GM12878 (cell line): Measurements from ENCODE around the gene ACTL7A. TPM values are rescaled to one million over a fixed set of nuclear protein-coding genes. Genes with fewer than 3 reads are reported as not detected.

ENCODE experiments used
- ATAC-seq: fragments of 200-7000 bp; cut with Tn5 transposase; 3 replicates; pipeline ENCODE4 v1.9.1; 2020; ENCODE audit warnings: mild to moderate bottlenecking, moderate library complexity
- BruUV-seq: library from RNA; stranded (reverse); fragments of 400-500 nt; replicated peaks from 2 replicates; lab custom pipeline; 2021; lab: Mats Ljungman, UMichigan
- CTCF ChIA-PET: fragments of 300-600 bp; sonication (Branson Sonifier 250); formaldehyde crosslinking; extraction: SDS; loops from one replicate; lab custom pipeline; 2021; ENCODE audit warnings: inconsistent platforms; lab: Yijun Ruan, JAX
- POLR2A ChIA-PET: fragments of 350-600 bp; formaldehyde crosslinking; extraction: SDS; loops from one replicate; lab custom pipeline; 2021; ENCODE audit warnings: inconsistent platforms; lab: Charles Lee
- RAD21 ChIA-PET: fragments of 300-600 bp; sonication (Branson Sonifier 250); formaldehyde crosslinking; loops from one replicate; lab custom pipeline; 2023; ENCODE audit warnings: antibody characterized with exemption; ENCODE audit not compliant: unreplicated experiment; lab: Charles Lee
- SMC1A ChIA-PET: fragments of 300-600 bp; sonication (Branson Sonifier 250); formaldehyde crosslinking; loops from one replicate; lab custom pipeline; 2023; ENCODE audit not compliant: unreplicated experiment, uncharacterized antibody; lab: Charles Lee
- DNase-seq: peaks from one replicate; pipeline ENCODE4 v3.0.0-alpha.2; 2011; ENCODE audit warnings: low read depth, low spot score
- FAIRE-seq: peaks from 3 replicates; lab custom pipeline; 2011; peaks lifted over from hg19 to GRCh38; lab: Jason Lieb, UNC
- H2AFZ ChIP-seq: 2 replicates; pipeline ENCODE4 v1.6.0; 2011; ENCODE audit warnings: low read depth, low read length, control low read depth; ENCODE audit not compliant: control insufficient read depth
- H3K27ac ChIP-seq: 2 replicates; pipeline ENCODE4 v1.5.1; 2011; ENCODE audit warnings: control low read depth; ENCODE audit not compliant: control insufficient read depth, insufficient read depth
- H3K27me3 ChIP-seq, 2 experiments: replicated peaks in 1 of 2; 2 replicates each; pipeline versions ENCODE4 v1.6.0 to v1.6.1; 2011; ENCODE audit warnings: low read length in 1 of 2; ENCODE audit not compliant: control insufficient read depth in 2 of 2, insufficient read depth in 2 of 2
- H3K36me3 ChIP-seq, 2 experiments: 2 replicates each; pipeline ENCODE4 v1.5.1; 2011; ENCODE audit warnings: low read length in 1 of 2; ENCODE audit not compliant: control insufficient read depth in 2 of 2, insufficient read depth in 2 of 2
- H3K4me1 ChIP-seq: 2 replicates; pipeline ENCODE4 v1.6.1; 2011; ENCODE audit warnings: mild to moderate bottlenecking, low read length, moderate library complexity, mixed read lengths; ENCODE audit not compliant: control insufficient read depth, insufficient read depth
- H3K4me2 ChIP-seq: 2 replicates; pipeline ENCODE4 v1.6.0; 2011; ENCODE audit warnings: control low read depth; ENCODE audit not compliant: control insufficient read depth, insufficient read depth
- H3K4me3 ChIP-seq: fragments of 200-600 bp; sonication (generic); 2 replicates; pipeline ENCODE4 v1.5.1; 2016
- H3K79me2 ChIP-seq: 2 replicates; pipeline ENCODE4 v1.6.0; 2011; ENCODE audit warnings: low read length; ENCODE audit not compliant: control insufficient read depth, insufficient read depth
- H3K9ac ChIP-seq: 2 replicates; pipeline ENCODE4 v1.8.0; 2011; ENCODE audit warnings: low read length, control low read depth, mixed read lengths; ENCODE audit not compliant: control insufficient read depth, insufficient read depth
- H3K9me3 ChIP-seq: replicated peaks from 3 replicates; pipeline ENCODE4 v1.5.1; 2011; ENCODE audit warnings: mild to moderate bottlenecking, low read length; ENCODE audit not compliant: control insufficient read depth, insufficient read depth
- H4K20me1 ChIP-seq: 2 replicates; pipeline ENCODE4 v1.6.0; 2011; ENCODE audit not compliant: control insufficient read depth, insufficient read depth
- EGR1 ChIP-seq, 2 experiments: IDR thresholded peaks; 1 replicate in 1 of 2; 2 replicates in 1 of 2; pipeline ENCODE4 v1.6.1; 2011 to 2012; ENCODE audit warnings: low read depth in 2 of 2, low read length in 2 of 2, borderline replicate concordance in 1 of 2, mild to moderate bottlenecking in 1 of 2, moderate library complexity in 1 of 2
- HCFC1 ChIP-seq: fragments of 150-350 bp; IDR thresholded peaks from 2 replicates; pipeline ENCODE4 v1.6.1; 2014; ENCODE audit warnings: low read length
- HDAC2 ChIP-seq: fragments of 200-600 bp; sonication (generic); IDR thresholded peaks from 2 replicates; pipeline ENCODE4 v1.6.1; 2017
- KDM1A ChIP-seq: fragments of 200-600 bp; sonication (generic); IDR thresholded peaks from 2 replicates; pipeline ENCODE4 v1.6.1; 2016; ENCODE audit warnings: borderline replicate concordance
- PAX5 ChIP-seq: IDR thresholded peaks from 2 replicates; pipeline ENCODE4 v1.6.1; 2011; ENCODE audit warnings: low read depth, low read length, borderline replicate concordance
- SREBF1 ChIP-seq: IDR thresholded peaks from 2 replicates; pipeline ENCODE4 v1.6.1; 2012; ENCODE audit warnings: mild to moderate bottlenecking, low read length
- SREBF2 ChIP-seq: IDR thresholded peaks from 2 replicates; pipeline ENCODE4 v1.6.1; 2012; ENCODE audit warnings: mild to moderate bottlenecking, low read length
- WGBS: methylation state at CpG from one replicate; pipeline ENCODE4 v1.1.6; 2016; ENCODE audit warnings: low lambda C conversion rate; ENCODE audit not compliant: insufficient replicate concordance, insufficient coverage; ENCODE audit errors: missing lambda C conversion rate; 5-methylcytosine and 5-hydroxymethylcytosine counted together
- in situ Hi-C: fragments of 300-500 bp; cut with MboI; formaldehyde crosslinking; loops from 9 replicates; pipeline ENCODE4 v1.14.3; 2018; ENCODE audit warnings: mixed read lengths
- intact Hi-C: fragments of 100-400 bp; cut with micrococcal nuclease; formaldehyde crosslinking; loops from one replicate; pipeline ENCODE4 v1.14.2; 2022; ENCODE audit not compliant: unreplicated experiment
- polyA plus RNA-seq, 11 experiments: library from polyadenylated mRNA; depleted of rRNA in 4 of 11; unstranded in 6 of 11; stranded (reverse) in 5 of 11; fragments of >200 nt; fragmentation: Nextera tagmentation in 4 of 11; fragmentation: Illumina TruSeq in 1 of 11; extraction: Ambion mirVana in 4 of 11; extraction: Trizol in 1 of 11; gene quantifications; 1 replicate in 1 of 11; 2 replicates in 10 of 11; pipeline versions ENCODE4 v1.2.1 to v1.2.3, GENCODE V29; 2011 to 2016; ENCODE audit warnings: inconsistent platforms in 2 of 11, missing spikeins in 2 of 11, low read depth in 1 of 11
- total RNA-seq, 4 experiments: library from RNA; depleted of rRNA in 3 of 4; stranded (reverse); fragments of >200 nt in 3 of 4; fragmentation: Illumina TruSeq in 1 of 4; extraction: Trizol in 1 of 4; gene quantifications; 2 replicates each; pipeline versions ENCODE4 v1.2.1 to v1.2.3, GENCODE V29; 2013 to 2021
- TF ChIP-seq, protein P1 (sequence below): IDR thresholded peaks from 2 replicates; pipeline ENCODE4 v1.6.1; 2012; ENCODE audit warnings: low read depth, low read length, improper control_type of control experiment
- TF ChIP-seq, protein P2 (sequence below): IDR thresholded peaks from 2 replicates; pipeline ENCODE4 v1.6.1; 2012; ENCODE audit warnings: mild to moderate bottlenecking, low read depth, low read length

The ACTL7A gene
- total and polyA plus RNA-seq, 10 of the 15 experiments (the other 5 are each of a cell fraction or from before 2014, with no cell fraction given) = not detected

DNA sequence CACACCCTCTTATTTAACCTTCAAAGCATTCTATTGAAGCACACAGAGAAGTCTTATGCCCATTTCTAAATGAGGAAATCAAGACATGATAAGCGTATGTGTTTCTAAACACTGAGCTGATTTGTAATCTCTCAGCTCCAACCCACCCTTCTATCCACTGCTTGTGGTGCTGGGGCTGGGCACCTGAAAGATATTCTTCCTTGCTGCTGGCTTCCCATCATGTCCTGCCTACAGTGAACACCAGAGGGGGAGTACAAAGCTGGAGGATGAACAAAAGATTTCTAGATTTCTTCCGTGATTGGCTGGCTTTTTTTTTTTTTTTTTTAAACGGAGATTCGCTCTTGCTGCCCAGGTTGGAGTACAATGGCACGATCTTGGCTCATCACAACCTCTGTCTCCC, 14.4 kb downstream of the ACTL7A start (continued):
- TF ChIP-seq EGR1 (IDR thresholded peaks at IDR 0.05; ENCODE audit: borderline replicate concordance in 1 of 2, low read depth in 2 of 2, low read length in 2 of 2) = no peak
- no peak for TF ChIP-seq KDM1A
- no peak for TF ChIP-seq SREBF2

DNA sequence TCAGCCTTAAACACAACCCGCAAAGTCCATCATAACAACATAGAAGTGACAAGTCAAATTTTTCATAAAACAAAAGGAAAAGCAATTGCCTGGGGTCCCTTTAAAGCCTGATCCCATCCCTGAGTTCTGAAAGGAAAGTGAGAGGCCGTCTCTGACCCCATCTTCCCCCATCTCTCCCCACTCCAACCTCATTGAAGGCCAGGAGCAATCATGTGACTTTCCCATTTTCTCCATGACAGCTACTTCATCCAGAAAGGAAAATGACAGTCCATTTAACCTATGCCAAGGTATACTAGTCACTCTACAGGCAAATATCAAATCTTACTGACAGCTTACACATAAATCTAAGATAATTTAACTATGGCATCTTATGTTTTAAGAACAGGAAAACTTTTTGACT, 15.5 kb downstream of the ACTL7A start:
- TF ChIP-seq PAX5 = no peak
- no peak for TF ChIP-seq SREBF1
- no peak for TF ChIP-seq HDAC2
- TF ChIP-seq, all 136 proteins: peak for 0
- no peak for FAIRE-seq
- intact Hi-C loops = no loop called here
- Histone ChIP-seq H2AFZ (no peak overlapping the region), H3K36me3 (peaks cover 6 to 18% of the 10 kb centered on the region in 2 experiments), H3K4me3 (no peak overlapping the region), H3K9ac (no peak overlapping the region), H3K9me3 (no peaks in the 10 kb centered on the region), H3K27ac (no peak overlapping the region), H3K27me3 (no peaks in the 10 kb centered on the region), H4K20me1 (no peaks in the 10 kb centered on the region), H3K79me2 (no peaks in the 10 kb centered on the region), H3K4me2 (no peak overlapping the region), H3K4me1 (no peaks in the 10 kb centered on the region)
- ATAC-seq = no peak
- 97% methylated on average over 2 of the region's 2 CpGs for WGBS
- ChIA-PET SMC1A (interaction anchor here (2.3 kb wide), 1 partner anchor 12 kb away, joined by 9 read pairs; no protein-coding TSS in a partner anchor), POLR2A (no interaction called here), CTCF (interaction anchor here (1.8 kb wide), 1 partner anchor 13 kb away, joined by 3 read pairs; no protein-coding TSS in a partner anchor), RAD21 (no interaction called here)
- BruUV-seq = no TSS peak
- in situ Hi-C loops = no loop called here
- no peak for DNase-seq

DNA sequence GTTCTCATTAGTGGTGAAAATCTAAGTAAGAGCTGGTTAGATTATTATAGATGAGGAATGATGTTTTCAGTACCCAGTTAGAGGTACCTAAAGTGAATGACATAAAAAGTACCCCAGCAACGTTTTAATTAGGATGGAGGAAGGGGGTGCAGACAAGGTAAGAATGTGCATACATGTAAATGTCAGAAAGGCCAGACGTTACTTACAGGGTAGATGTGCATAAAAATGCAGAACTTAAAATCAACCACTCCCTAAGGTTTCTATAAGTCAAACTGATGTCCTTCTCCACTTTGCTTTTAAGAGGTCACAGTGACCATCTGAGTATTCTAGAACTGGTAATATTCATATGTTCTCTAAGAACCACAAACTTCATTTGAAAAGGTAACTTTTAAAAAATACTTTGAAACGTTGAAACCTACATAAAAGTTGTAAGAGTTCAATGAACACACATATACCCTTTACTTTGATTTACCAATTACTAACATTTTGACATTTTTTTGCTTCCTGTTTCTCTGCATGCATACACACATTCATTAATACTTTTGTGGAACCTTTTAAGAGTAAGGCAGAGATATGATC, 18.8 kb downstream of the ACTL7A start:
- no peak for ATAC-seq
- ChIA-PET CTCF (interaction anchor here (1.0 kb wide), 1 partner anchor 529 kb away, joined by 4 read pairs; no protein-coding TSS in a partner anchor), POLR2A (no interaction called here), SMC1A (no interaction called here), RAD21 (no interaction called here)
- Histone ChIP-seq H4K20me1 (no peaks in the 10 kb centered on the region), H2AFZ (no peak overlapping the region), H3K4me3 (no peak overlapping the region), H3K36me3 (peaks cover 4 to 16% of the 10 kb centered on the region in 2 experiments), H3K9ac (no peak overlapping the region), H3K4me1 (peaks cover 4% of the 10 kb centered on the region), H3K79me2 (no peaks in the 10 kb centered on the region), H3K4me2 (no peak overlapping the region), H3K9me3 (no peaks in the 10 kb centered on the region), H3K27ac (no peak overlapping the region), H3K27me3 (no peaks in the 10 kb centered on the region)
- WGBS = 59% methylated on average over 3 of the region's 3 CpGs
- intact Hi-C loops = no loop called here
- no peak for FAIRE-seq
- BruUV-seq = no TSS peak
- no peak for DNase-seq
- in situ Hi-C loops = no loop called here
- TF ChIP-seq, protein P1, sequence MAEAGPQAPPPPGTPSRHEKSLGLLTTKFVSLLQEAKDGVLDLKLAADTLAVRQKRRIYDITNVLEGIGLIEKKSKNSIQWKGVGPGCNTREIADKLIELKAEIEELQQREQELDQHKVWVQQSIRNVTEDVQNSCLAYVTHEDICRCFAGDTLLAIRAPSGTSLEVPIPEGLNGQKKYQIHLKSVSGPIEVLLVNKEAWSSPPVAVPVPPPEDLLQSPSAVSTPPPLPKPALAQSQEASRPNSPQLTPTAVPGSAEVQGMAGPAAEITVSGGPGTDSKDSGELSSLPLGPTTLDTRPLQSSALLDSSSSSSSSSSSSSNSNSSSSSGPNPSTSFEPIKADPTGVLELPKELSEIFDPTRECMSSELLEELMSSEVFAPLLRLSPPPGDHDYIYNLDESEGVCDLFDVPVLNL = no peak
- no peak for TF ChIP-seq HCFC1
- TF ChIP-seq, protein P2, sequence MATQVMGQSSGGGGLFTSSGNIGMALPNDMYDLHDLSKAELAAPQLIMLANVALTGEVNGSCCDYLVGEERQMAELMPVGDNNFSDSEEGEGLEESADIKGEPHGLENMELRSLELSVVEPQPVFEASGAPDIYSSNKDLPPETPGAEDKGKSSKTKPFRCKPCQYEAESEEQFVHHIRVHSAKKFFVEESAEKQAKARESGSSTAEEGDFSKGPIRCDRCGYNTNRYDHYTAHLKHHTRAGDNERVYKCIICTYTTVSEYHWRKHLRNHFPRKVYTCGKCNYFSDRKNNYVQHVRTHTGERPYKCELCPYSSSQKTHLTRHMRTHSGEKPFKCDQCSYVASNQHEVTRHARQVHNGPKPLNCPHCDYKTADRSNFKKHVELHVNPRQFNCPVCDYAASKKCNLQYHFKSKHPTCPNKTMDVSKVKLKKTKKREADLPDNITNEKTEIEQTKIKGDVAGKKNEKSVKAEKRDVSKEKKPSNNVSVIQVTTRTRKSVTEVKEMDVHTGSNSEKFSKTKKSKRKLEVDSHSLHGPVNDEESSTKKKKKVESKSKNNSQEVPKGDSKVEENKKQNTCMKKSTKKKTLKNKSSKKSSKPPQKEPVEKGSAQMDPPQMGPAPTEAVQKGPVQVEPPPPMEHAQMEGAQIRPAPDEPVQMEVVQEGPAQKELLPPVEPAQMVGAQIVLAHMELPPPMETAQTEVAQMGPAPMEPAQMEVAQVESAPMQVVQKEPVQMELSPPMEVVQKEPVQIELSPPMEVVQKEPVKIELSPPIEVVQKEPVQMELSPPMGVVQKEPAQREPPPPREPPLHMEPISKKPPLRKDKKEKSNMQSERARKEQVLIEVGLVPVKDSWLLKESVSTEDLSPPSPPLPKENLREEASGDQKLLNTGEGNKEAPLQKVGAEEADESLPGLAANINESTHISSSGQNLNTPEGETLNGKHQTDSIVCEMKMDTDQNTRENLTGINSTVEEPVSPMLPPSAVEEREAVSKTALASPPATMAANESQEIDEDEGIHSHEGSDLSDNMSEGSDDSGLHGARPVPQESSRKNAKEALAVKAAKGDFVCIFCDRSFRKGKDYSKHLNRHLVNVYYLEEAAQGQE = no peak
